NOMO-1 treated with DMSO at 0.1 percent for 48 hours (cell line): ENCODE results near the gene RORB.

Experiments used
- DNase-seq: peaks from one replicate; lab custom pipeline; 2025; ENCODE audit not compliant: unreplicated experiment; lab: John Stamatoyannopoulos, UW

Gene RORB

DNA sequence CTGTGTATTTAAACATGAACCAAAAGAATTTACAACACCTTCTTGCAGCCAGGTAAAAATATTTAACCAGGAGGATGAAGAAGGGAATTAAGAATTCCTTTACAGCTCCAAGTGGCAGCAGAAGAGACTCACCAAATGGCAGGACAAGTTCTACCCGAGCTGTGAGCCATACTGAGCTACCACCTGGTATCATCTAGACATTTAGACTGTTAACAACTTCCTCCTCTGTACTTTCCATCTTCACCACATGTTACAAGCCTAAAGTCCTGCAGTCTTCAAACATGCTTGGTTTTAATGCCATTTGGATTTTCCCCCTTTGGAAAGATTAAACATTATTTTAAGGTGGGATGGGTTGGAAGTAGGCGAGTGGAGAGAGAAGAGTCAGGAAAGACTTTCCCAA is 200.4 kb downstream of the RORB start:
- DNase-seq: no peak

DNA sequence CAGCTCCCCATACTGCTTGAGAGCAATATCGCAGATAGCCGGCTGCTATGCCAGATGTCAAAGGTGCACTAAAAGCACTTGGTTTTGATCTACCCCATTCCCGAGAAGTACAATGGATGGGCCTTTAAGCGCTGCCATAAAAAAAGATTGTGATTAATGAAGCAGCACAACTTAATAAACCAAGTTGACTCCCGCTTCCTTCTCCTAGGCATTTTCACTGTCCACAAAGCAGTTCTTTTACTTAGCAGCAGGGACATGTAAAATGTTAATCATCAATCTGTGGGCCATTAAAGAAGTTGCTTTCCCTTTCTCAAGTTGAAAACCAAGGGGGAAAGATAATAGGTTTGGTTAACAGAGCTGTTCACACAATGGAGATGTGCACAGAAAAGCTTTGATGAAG is 214.2 kb downstream of the RORB start:
- DNase-seq: no peak

DNA sequence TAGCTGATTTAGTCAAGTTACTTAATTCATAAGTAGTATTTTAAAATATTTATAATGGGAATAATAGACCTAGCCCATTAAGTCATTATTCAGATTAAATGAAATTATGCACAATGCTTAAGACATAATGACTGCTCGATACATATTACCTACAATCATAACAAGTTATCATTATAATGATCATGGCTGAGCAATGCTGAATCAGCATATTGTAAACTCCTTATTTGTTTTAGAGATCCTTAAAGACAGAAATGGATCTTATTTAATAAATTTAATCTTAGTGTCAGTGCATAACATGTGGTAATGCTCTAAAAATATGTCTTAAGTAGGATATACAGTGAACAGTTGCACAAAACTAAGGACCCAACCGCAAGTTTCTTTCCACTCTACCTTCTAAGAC is 221.6 kb downstream of the RORB start:
- no peak for DNase-seq

DNA sequence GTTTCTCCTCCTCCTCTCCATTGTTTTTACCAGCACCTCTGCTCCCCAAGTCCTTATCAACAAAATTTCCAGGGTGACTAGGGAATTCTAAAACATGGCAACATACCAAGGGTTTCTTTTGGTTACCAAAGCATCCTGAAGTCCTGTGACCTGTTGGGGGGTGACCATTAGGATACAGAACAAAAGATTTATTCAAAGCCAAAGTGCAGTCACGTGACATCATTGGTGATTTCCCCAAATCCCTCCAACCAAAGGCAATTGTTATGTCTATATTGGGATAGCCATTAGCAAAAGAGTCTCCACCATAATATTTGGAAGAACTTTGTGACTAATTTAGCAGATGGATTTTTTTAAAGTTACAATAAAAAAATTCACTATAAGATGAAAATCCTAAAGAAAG is 222.2 kb downstream of the RORB start:
- DNase-seq: no peak

DNA sequence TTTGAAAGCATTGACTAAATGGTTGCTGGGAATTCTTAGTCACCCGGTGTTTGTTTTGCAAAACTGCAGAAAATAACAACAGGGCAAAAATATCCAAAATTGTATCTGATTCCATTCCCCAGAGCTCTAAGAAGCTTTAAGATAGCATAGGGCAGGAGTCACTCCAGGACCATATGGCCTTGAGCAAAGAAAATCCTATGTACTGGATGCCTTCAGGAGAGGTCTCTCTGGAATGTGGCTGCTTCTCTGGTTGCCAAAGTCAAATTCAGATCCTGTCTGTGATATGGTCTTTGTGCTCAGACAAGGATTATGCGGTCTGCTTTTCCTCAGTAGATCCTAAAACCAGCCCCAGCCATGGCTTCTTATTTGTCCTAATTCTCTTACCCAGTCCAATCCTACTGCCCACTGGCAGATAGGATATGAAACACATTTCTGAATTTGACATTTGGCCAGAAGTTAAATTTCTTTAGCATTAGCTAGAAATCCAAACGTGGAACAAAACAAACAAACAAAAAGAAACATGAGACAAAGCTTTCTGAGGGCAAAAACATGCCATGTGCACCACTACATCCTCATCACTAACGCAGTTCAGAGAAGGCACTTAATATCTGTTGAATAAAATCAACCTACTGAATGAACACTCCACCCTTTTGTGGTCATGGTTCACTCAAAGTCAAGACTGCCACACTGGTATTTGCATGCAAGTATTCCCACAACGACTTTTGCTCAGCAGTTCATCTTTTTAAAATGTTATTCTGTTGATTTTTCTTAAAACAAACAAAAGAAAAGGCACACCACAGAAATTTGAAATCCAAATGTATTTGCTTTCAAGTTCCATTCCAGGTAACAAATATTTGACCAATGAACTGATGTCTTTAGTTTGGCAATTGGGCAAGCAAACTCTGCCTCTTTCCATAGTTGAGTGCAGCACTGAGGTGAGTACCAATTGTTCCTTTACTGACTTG is 224.8 kb downstream of the RORB start:
- no peak for DNase-seq

DNA sequence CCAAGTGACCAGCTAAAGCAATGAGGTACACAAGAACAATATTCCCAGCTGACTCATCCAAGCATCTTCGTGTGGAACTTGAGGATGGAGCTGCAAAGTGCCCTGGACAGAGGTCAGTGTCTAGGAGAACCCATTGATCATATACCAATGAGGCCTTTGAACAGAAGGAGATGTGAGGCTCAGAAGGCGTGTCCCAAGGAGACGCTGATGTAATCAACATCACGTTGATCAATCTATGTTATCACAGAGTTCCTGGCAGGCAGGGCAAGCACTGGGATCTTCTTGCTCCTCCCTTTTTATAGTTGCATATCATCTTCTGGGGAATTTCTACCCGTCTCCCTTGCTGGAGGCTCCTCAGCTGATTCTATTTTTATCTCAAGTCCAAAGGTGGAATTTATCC is 227.2 kb downstream of the RORB start:
- no peak for DNase-seq

DNA sequence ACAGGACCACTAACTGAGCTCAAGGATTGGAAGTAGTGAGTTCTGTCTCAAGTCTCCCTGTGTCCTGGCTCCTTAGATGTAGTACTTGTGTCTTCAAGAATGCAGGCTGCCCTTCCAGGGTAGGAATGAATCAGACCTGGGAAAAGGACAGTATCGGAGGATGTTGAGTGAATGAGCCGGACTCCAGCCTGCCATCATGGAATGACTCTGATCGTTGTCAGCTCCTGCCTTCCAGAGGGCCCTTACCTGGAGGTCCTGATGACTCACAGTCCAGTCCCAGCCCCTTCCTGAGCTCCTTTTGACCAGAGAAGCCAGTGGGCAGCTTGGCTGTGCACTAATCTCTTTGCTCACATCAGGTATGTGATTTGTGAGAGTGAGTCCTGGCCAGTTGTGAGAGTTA is 229.4 kb downstream of the RORB start:
- DNase-seq: no peak

DNA sequence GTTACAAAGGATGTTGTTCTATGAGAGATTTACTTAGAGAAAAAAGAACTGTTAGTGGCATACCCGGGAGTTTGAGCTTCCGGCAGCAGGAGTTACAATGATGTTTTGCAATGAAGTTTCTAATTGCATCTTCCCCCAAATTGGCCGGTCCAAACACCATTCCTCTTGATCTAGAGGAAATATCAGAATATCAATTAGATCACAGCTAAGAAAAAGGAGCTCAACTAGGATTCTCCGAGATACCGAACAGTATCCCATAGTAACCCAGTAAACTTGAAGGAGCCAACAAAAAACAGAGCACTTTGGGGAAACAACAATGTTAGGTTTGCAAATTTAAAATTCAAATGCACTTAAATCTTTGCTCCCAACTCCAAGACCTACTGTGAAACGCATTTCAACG is 231.0 kb downstream of the RORB start:
- no peak for DNase-seq

DNA sequence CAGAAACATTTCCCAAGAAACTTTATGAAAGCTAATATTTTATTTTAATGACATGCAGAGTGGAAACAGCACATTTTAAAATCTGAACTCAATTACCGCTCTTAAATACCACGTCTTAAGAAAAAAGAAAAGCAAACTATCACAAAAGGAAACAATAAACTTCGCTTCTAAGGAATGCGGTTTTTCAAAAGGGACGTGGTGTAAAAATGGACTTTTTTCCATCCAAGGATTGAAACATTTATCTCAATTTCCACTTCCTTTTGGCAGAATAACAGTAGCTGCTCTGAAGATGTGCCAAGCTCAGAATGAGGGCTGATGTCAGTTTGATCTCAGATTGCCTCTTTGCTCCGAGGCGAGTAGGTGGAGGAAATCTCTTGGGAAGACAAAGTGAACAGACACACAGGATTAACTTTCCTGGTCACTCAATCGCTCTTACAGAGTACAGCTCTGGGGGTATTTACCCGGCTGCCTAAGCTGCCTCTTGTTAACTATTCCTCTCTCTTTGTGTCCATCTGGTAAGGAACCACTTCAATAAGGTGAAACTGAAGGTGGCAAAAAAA is 232.1 kb downstream of the RORB start:
- DNase-seq: no peak

DNA sequence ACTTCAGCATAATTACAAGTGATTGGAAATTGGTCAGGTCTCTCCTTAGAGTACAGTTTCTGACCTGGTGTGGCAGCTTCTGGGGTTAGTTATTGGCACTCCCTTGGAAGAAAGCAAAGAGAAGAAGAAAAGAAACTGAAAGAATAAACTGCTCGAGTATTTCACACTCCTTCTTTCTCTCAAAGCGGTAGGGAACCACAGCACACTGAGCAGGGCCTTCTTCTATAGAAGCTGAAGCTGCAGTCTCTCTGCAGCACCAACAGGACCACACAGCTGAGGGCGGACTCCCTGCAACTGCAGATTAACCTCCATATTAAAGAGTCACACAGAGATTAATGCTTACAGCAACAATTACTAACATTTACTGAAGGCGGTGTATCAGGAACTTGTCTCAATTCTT is 238.6 kb downstream of the RORB start:
- peak; percentile 9 for DNase-seq

DNA sequence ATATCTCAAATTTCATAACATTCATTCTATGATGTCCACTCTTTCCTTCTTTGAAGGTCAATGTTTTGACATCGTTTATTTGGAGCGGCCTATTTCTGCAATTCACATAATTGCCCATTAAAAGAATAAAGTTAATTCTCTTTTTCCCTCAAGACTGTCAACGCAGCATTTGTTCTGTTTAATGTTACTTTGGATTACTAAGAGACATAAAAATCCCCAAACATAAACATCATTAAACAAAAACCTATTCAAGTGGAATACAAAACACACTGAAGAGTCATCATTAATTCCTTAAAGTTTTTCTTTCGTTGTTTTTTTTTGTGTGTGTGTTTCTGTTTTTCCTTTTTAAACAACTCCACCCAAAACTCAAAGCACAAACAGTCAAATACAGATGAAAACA is 239.5 kb downstream of the RORB start:
- no peak for DNase-seq

DNA sequence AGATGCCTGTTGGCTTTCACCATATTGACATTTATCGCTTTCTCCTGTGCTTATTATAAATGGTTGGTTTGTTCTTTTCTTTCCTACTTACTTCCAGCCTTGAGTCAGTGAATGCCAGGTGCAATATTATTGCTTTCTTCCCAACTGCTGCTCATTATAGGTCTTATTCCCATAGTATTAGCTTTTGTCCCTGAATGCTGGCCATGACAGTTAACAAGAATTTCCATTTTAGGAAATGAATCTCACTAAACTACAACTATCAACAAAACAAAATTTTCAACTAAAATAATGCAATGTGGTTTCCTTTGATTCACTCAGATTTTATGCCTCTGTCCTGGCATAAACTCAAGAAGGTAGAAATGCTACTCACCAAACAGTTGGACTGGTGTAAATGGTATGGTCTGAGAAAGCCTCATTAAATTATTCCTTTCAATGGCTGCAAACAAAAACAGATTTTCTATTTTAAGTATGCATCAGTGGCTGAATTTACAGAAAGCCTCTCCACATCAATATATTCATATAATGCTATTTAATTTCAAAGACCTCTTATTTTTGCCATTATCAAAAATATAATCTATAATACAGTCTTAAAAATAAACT is 245.2 kb downstream of the RORB start:
- no peak for DNase-seq
